Heart left ventricle (tissue), 16 donors: ENCODE data around the gene CDH19. TPM values are rescaled to one million over a fixed set of nuclear protein-coding genes. Genes with fewer than 3 reads are reported as not detected.

ENCODE experiments used
- ATAC-seq, 4 donors: fragments of 200-7000 bp; cut with Tn5 transposase; one replicate each; pipeline ENCODE4 v1.9.1; 2020 to 2022; ENCODE audit warnings: moderate library complexity in 4 of 4, mild to moderate bottlenecking in 3 of 4, moderate number of reproducible peaks in 1 of 4
- DNase-seq, 5 donors: peaks; one replicate each; pipeline ENCODE4 v3.0.0-alpha.2; 2020
- H3K27ac ChIP-seq, 12 donors: fragments of 200-600 bp; sonication (generic) in 4 of 12; one replicate each; pipeline versions ENCODE4 v1.5.0 to v1.8.0; 2016 to 2022; ENCODE audit warnings: mild to moderate bottlenecking in 2 of 12
- H3K27me3 ChIP-seq, 9 donors: fragments of 200-600 bp; sonication (generic) in 2 of 9; one replicate each; pipeline versions ENCODE4 v1.5.1 to v1.8.0; 2016 to 2022; ENCODE audit warnings: mild to moderate bottlenecking in 3 of 9
- H3K36me3 ChIP-seq, 9 donors: fragments of 200-600 bp; sonication (generic) in 2 of 9; one replicate each; pipeline versions ENCODE4 v1.5.0 to v1.8.0; 2018 to 2022; ENCODE audit warnings: mild to moderate bottlenecking in 2 of 9
- H3K4me1 ChIP-seq, 12 donors: fragments of 200-600 bp; sonication (generic) in 4 of 12; one replicate each; pipeline versions ENCODE4 v1.5.0 to v1.8.0; 2016 to 2022; ENCODE audit warnings: mild to moderate bottlenecking in 3 of 12
- H3K4me3 ChIP-seq, 12 donors: fragments of 200-600 bp; sonication (generic) in 4 of 12; one replicate each; pipeline versions ENCODE4 v1.5.0 to v1.8.0; 2017 to 2022; ENCODE audit warnings: mild to moderate bottlenecking in 9 of 12, moderate library complexity in 4 of 12
- H3K9me3 ChIP-seq, 12 donors: fragments of 200-600 bp; sonication (generic) in 4 of 12; one replicate each; pipeline versions ENCODE4 v1.5.0 to v1.8.0; 2016 to 2022; ENCODE audit warnings: mild to moderate bottlenecking in 1 of 12
- CTCF ChIP-seq, 12 donors: fragments of 200-600 bp; sonication (generic) in 4 of 12; IDR thresholded peaks; one replicate each; pipeline versions ENCODE4 v1.5.0 to v1.8.0; 2018 to 2022; ENCODE audit warnings: antibody characterized with exemption in 12 of 12, mild to moderate bottlenecking in 5 of 12
- POLR2A ChIP-seq, 2 donors: fragments of 450-650 bp; IDR thresholded peaks; one replicate each; pipeline ENCODE4 v1.6.1; 2017; ENCODE audit warnings: antibody characterized with exemption in 2 of 2, mild to moderate bottlenecking in 2 of 2, moderate library complexity in 2 of 2
- WGBS, 4 donors: extraction: QIAGEN DNeasy Blood & Tissue Kit in 2 of 4; methylation state at CpG; one replicate each; pipeline versions ENCODE4 v1.1.5 to v1.1.7; 2013 to 2018; 5-methylcytosine and 5-hydroxymethylcytosine counted together
- intact Hi-C, 10 donors: fragments of 100-400 bp; cut with DNase I; formaldehyde crosslinking; loops; one replicate each; pipeline versions ENCODE4 v1.11.1 to v1.14.2; 2022
- polyA plus RNA-seq, 2 donors: library from polyadenylated mRNA; stranded (reverse); fragments of 200-250 nt; gene quantifications; one replicate each; pipeline ENCODE4 v1.2.3, GENCODE V29; 2013
- total RNA-seq, 9 donors: library from RNA; depleted of rRNA in 2 of 9; stranded (reverse); fragments of >200 nt in 2 of 9; fragmentation: NEBNext Ultra II Directional in 3 of 9; extraction: Animal tissue kit (Norgen Biotek cat#: 25700) in 3 of 9; gene quantifications; one replicate each; pipeline versions ENCODE4 v1.1.0 to v1.2.4, GENCODE V29; 2016 to 2023
- donor health status: ischemic (EF 13 %, LVEDD 7.1; RV severe dilation, severe dysfunction).
- donor health status: healthy with polysubstance abuse.
- donor health status: DM: no; HTN: yes; CAD: no.
- donor health status: DM: no; HTN: no; CAD: no.
- donor health status: ischemic (EF 25% LVEDD 6.9; RV normal size, moderate dysfunction).
- donor health status: ischemic (EF 25% LVEDD 5.7; RV mildly dilated, moderate dysfunction).
- donor health status: healthy.
- donor health status: DM: yes; HTN: yes; CAD: no.
- donor health status: ischemic (EF 35%, LVEDD 5.7; RV mildly dilated, moderate dysfunction).
- donor health status: nonischemic (EF 11% LVEDD 7.7; RV severe dilation, severe dysfunction).
- donor health status: DM: yes; HTN: yes; CAD: no.
- donor health status: PGD.
- donor health status: ischemic (EF 29% LVEDD 5.4; RV normal size, mild dysfunction).
- donor health status: nonischemic (EF 23%, LVEDD 6.1; RV moderate dilation, normal function).

The CDH19 gene
- total and polyA plus RNA-seq, 11 donors = 7.8 to 51.7 (median 12.2) TPM

GRCh38 chr18:66641056-66641455, 37.2 kb upstream of the CDH19 start:
- no peak for DNase-seq
- peaks cover 0 to 6% (median 0%) of the 10 kb centered on the region in 12 donors for H3K9me3 ChIP-seq
- no peaks in the 10 kb centered on the region for H3K36me3 ChIP-seq
- peaks cover 0 to 9% (median 0%) of the 10 kb centered on the region in 12 donors for H3K4me1 ChIP-seq
- 74 to 80% (median 79%) methylated on average over 4 of the region's 4 CpGs for WGBS, 4 donors
- TF ChIP-seq POLR2A (IDR thresholded peaks at IDR 0.05) = no peak
- no peak for TF ChIP-seq CTCF (IDR thresholded peaks at IDR 0.05)
- peak overlapping the region in 6 of 12 donors; percentile 16 to 67 (median 44) for H3K27ac ChIP-seq
- ATAC-seq = peak in 1 of 4 donors; percentile 21
- no peaks in the 10 kb centered on the region for H3K27me3 ChIP-seq
- intact Hi-C loops = no loop called here
- no peak overlapping the region for H3K4me3 ChIP-seq

GRCh38 chr18:66640431-66640830, 36.5 kb upstream of the CDH19 start:
- Histone ChIP-seq H3K27ac (peak overlapping the region in 6 of 12 donors; percentile 16 to 67 (median 44)), H3K4me3 (no peak overlapping the region), H3K9me3 (peaks cover 0 to 6% (median 0%) of the 10 kb centered on the region in 12 donors), H3K27me3 (no peaks in the 10 kb centered on the region), H3K36me3 (no peaks in the 10 kb centered on the region), H3K4me1 (peaks cover 0 to 9% (median 0%) of the 10 kb centered on the region in 12 donors)
- intact Hi-C loops = no loop called here
- 25 to 49% (median 38%) methylated on average over 4 of the region's 4 CpGs for WGBS, 4 donors
- TF ChIP-seq CTCF (IDR thresholded peaks at IDR 0.05) = no peak
- TF ChIP-seq POLR2A (IDR thresholded peaks at IDR 0.05) = no peak
- ATAC-seq = peak; percentile 73 to 96 (median 94)
- DNase-seq = peak; percentile 40 to 66 (median 51)

GRCh38 chr18:66638856-66639629, 35.2 kb upstream of the CDH19 start:
- Histone ChIP-seq H3K27me3 (no peaks in the 10 kb centered on the region), H3K4me1 (peaks cover 0 to 9% (median 0%) of the 10 kb centered on the region in 12 donors), H3K27ac (peak overlapping the region in 2 of 12 donors; percentile 6 to 19), H3K9me3 (peaks cover 0 to 6% (median 0%) of the 10 kb centered on the region in 12 donors), H3K4me3 (no peak overlapping the region), H3K36me3 (no peaks in the 10 kb centered on the region)
- no peak for TF ChIP-seq CTCF (IDR thresholded peaks at IDR 0.05)
- TF ChIP-seq POLR2A (IDR thresholded peaks at IDR 0.05) = no peak
- DNase-seq (no peak), ATAC-seq (no peak)
- intact Hi-C loops = loop anchor here in 1 of 10 donors (2.0 kb wide), 1 partner anchor 16 kb away; no protein-coding TSS in a partner anchor
- WGBS, 4 donors = 71 to 83% (median 77%) methylated on average over 5 of the region's 5 CpGs

- no peaks in the 10 kb centered on the region for H3K36me3 ChIP-seq
- H3K27me3 ChIP-seq = no peaks in the 10 kb centered on the region
- peaks cover 0 to 6% (median 0%) of the 10 kb centered on the region in 12 donors for H3K9me3 ChIP-seq
- intact Hi-C loops = no loop called here
- H3K4me1 ChIP-seq = peaks cover 0 to 9% (median 0%) of the 10 kb centered on the region in 12 donors
- H3K27ac ChIP-seq = peak overlapping the region in 6 of 12 donors; percentile 9 to 67 (median 34)
- H3K4me3 ChIP-seq = no peak overlapping the region
- ATAC-seq (peak; percentile 52 to 91 (median 79)), DNase-seq (peak in 4 of 5 donors; percentile 29 to 46 (median 32))
- TF ChIP-seq CTCF (IDR thresholded peaks at IDR 0.05) (no peak), POLR2A (IDR thresholded peaks at IDR 0.05) (no peak)
Observed at GRCh38 chr18:66635342-66635741, 31.5 kb upstream of the CDH19 start.
